HepG2 (cell line): Measurements from ENCODE around the gene ZNF670. TPM values are rescaled to one million over a fixed set of nuclear protein-coding genes. Genes with fewer than 3 reads are reported as not detected.

Source experiments
- ATAC-seq: fragments of 200-7000 bp; cut with Tn5 transposase; 3 replicates; pipeline ENCODE4 v1.9.1; 2020; ENCODE audit warnings: mild to moderate bottlenecking, moderate library complexity
- BruUV-seq: library from RNA; stranded (reverse); fragments of 400-500 nt; replicated peaks from 2 replicates; lab custom pipeline; 2021; lab: Mats Ljungman, UMichigan
- CTCF ChIA-PET: fragments of 300-600 bp; formaldehyde crosslinking; extraction: SDS; loops from one replicate; lab custom pipeline; 2021; ENCODE audit warnings: low total read pairs, inconsistent platforms, low intra/inter-chr PET ratio; lab: Yijun Ruan, JAX
- POLR2A ChIA-PET: fragments of 350-600 bp; sonication (Branson Sonifier 250); formaldehyde crosslinking; loops from one replicate; lab custom pipeline; 2020; ENCODE audit warnings: antibody characterized with exemption, inconsistent platforms; lab: Yijun Ruan, JAX
- DNase-seq: peaks from one replicate; pipeline ENCODE4 v3.0.0-alpha.2; 2015; ENCODE audit warnings: low spot score
- FAIRE-seq: peaks from 3 replicates; lab custom pipeline; 2011; peaks lifted over from hg19 to GRCh38; lab: Jason Lieb, UNC
- H2AFZ ChIP-seq: one replicate; pipeline ENCODE4 v1.6.1; 2011; ENCODE audit warnings: low read length, inconsistent platforms
- H3K27ac ChIP-seq: fragments of 300-600 bp; 3 replicates; pipeline ENCODE4 v1.8.0; 2011; ENCODE audit warnings: mixed run types, mild to moderate bottlenecking, mixed read lengths, low read length, inconsistent platforms; ENCODE audit not compliant: insufficient read depth; ENCODE audit errors: extremely low read length
- H3K27me3 ChIP-seq, 2 experiments: fragments of 200-600 bp in 1 of 2; 2 replicates in 1 of 2; 3 replicates in 1 of 2; pipeline versions ENCODE4 v1.6.0 to v1.8.0; 2011; ENCODE audit warnings: low read length in 2 of 2, mild to moderate bottlenecking in 2 of 2, moderate library complexity in 2 of 2, inconsistent platforms in 1 of 2; ENCODE audit not compliant: insufficient read depth in 2 of 2, control insufficient read depth in 1 of 2
- H3K36me3 ChIP-seq, 2 experiments: fragments of 200-600 bp in 1 of 2; replicated peaks in 1 of 2; 2 replicates in 1 of 2; 3 replicates in 1 of 2; pipeline versions ENCODE4 v1.5.1 to v1.8.0; 2011; ENCODE audit warnings: low read length in 2 of 2, inconsistent platforms in 1 of 2; ENCODE audit not compliant: insufficient read depth in 2 of 2, control insufficient read depth in 1 of 2
- H3K4me1 ChIP-seq: 2 replicates; pipeline ENCODE4 v1.5.1; 2012; ENCODE audit warnings: low read length, inconsistent platforms; ENCODE audit not compliant: insufficient read depth
- H3K4me2 ChIP-seq: 2 replicates; pipeline ENCODE4 v1.6.0; 2011; ENCODE audit warnings: low read depth, low read length, inconsistent platforms
- H3K4me3 ChIP-seq, 3 experiments: fragments of 200-600 bp in 1 of 3; sonication (generic), shearing (Covaris generic) in 1 of 3; replicated peaks in 1 of 3; 2 replicates each; pipeline ENCODE4 v1.5.1; 2011 to 2016; ENCODE audit warnings: low read length in 3 of 3, inconsistent platforms in 2 of 3, low read depth in 2 of 3, mild to moderate bottlenecking in 2 of 3, control low read depth in 1 of 3, mixed read lengths in 1 of 3; ENCODE audit not compliant: insufficient read depth in 1 of 3
- H3K79me2 ChIP-seq: one replicate; pipeline ENCODE4 v1.6.1; 2011; ENCODE audit warnings: low read length, inconsistent platforms; ENCODE audit not compliant: insufficient read depth
- H3K9ac ChIP-seq: 2 replicates; pipeline ENCODE4 v1.6.0; 2011; ENCODE audit warnings: mild to moderate bottlenecking, low read depth, low read length, inconsistent platforms; ENCODE audit not compliant: insufficient read depth
- H3K9me3 ChIP-seq: 2 replicates; pipeline ENCODE4 v1.5.1; 2012; ENCODE audit warnings: mild to moderate bottlenecking, low read length
- H4K20me1 ChIP-seq: 2 replicates; pipeline ENCODE4 v1.6.0; 2011; ENCODE audit warnings: inconsistent platforms, mild to moderate bottlenecking, low read length, moderate library complexity; ENCODE audit not compliant: insufficient read depth
- ATF1 ChIP-seq: IDR thresholded peaks from 2 replicates; pipeline ENCODE4 v1.6.1; 2016; ENCODE audit warnings: mild to moderate bottlenecking, control low read depth
- ATF5 ChIP-seq: sonication (generic); formaldehyde crosslinking; IDR thresholded peaks from 2 replicates; pipeline ENCODE4 v1.4.0; 2020; ENCODE audit warnings: mild to moderate bottlenecking, low read depth, missing genetic modification reagents
- CTCF ChIP-seq: sonication (generic); formaldehyde crosslinking; IDR thresholded peaks from 2 replicates; pipeline ENCODE4 v1.5.0; 2020; ENCODE audit warnings: mild to moderate bottlenecking, missing genetic modification reagents, moderate library complexity
- MED1 ChIP-seq: sonication (generic); formaldehyde crosslinking; IDR thresholded peaks from 2 replicates; pipeline ENCODE4 v1.4.0; 2020; ENCODE audit warnings: missing genetic modification reagents
- NFRKB ChIP-seq: fragments of 450-650 bp; IDR thresholded peaks from 2 replicates; pipeline ENCODE4 v1.6.1; 2017
- PITX1 ChIP-seq: sonication (generic); formaldehyde crosslinking; IDR thresholded peaks from 2 replicates; pipeline ENCODE4 v1.5.1; 2020; ENCODE audit warnings: mild to moderate bottlenecking, missing genetic modification reagents
- STAG1 ChIP-seq: sonication (generic); formaldehyde crosslinking; IDR thresholded peaks from 2 replicates; pipeline ENCODE4 v1.4.0; 2020; ENCODE audit warnings: missing genetic modification reagents
- ZFX ChIP-seq: sonication (generic); formaldehyde crosslinking; IDR thresholded peaks from 2 replicates; pipeline ENCODE4 v1.4.0; 2020; ENCODE audit warnings: mild to moderate bottlenecking, low read depth, missing genetic modification reagents, moderate library complexity
- ZMYM3 ChIP-seq: sonication (generic); formaldehyde crosslinking; IDR thresholded peaks from 2 replicates; pipeline ENCODE4 v1.5.1; 2020; ENCODE audit warnings: mild to moderate bottlenecking, missing genetic modification reagents
- ZNF3 ChIP-seq: IDR thresholded peaks from 2 replicates; pipeline ENCODE4 v1.7.0; 2017; ENCODE audit warnings: inconsistent platforms
- ZNF446 ChIP-seq: sonication (generic); formaldehyde crosslinking; IDR thresholded peaks from 2 replicates; pipeline ENCODE4 v1.5.0; 2020; ENCODE audit warnings: mild to moderate bottlenecking, missing genetic modification reagents
- ZNF558 ChIP-seq: sonication (generic); formaldehyde crosslinking; IDR thresholded peaks from 2 replicates; pipeline ENCODE4 v1.9.0; 2022; ENCODE audit warnings: mild to moderate bottlenecking, missing genetic modification reagents, borderline replicate concordance
- ZNF652 ChIP-seq: IDR thresholded peaks from 2 replicates; pipeline ENCODE4 v1.6.1; 2016; ENCODE audit warnings: low read depth, borderline replicate concordance
- ZNF772 ChIP-seq: sonication (generic); formaldehyde crosslinking; IDR thresholded peaks from 2 replicates; pipeline ENCODE4 v1.5.0; 2020; ENCODE audit warnings: mild to moderate bottlenecking, missing genetic modification reagents
- ZSCAN30 ChIP-seq: sonication (generic); formaldehyde crosslinking; IDR thresholded peaks from 2 replicates; pipeline ENCODE4 v1.5.0; 2020; ENCODE audit warnings: mild to moderate bottlenecking, missing genetic modification reagents
- WGBS: methylation state at CpG from one replicate; pipeline ENCODE4 v1.1.6; 2017; ENCODE audit warnings: low lambda C conversion rate; 5-methylcytosine and 5-hydroxymethylcytosine counted together
- in situ Hi-C: cut with HindIII; loops from 2 replicates; pipeline ENCODE4 v1.10.0; 2017; ENCODE audit warnings: low pct_unique_long_range_greater_than_20kb; ENCODE audit not compliant: extremely low pct_ligation_motif_present
- intact Hi-C: fragments of 100-400 bp; cut with micrococcal nuclease; formaldehyde crosslinking; loops from one replicate; pipeline ENCODE4 v1.10.0; 2022; ENCODE audit not compliant: unreplicated experiment
- polyA plus RNA-seq, 8 experiments: library from polyadenylated mRNA; depleted of rRNA in 3 of 8; stranded (reverse) in 7 of 8; unstranded in 1 of 8; fragments of >200 nt; fragmentation: Illumina TruSeq in 4 of 8; extraction: Trizol in 4 of 8; gene quantifications; 2 replicates each; pipeline versions ENCODE4 v1.2.1 to v1.2.3, GENCODE V29; 2011 to 2016; ENCODE audit warnings: low read depth in 4 of 8, missing spikeins in 1 of 8, mixed read lengths in 1 of 8; ENCODE audit not compliant: insufficient read depth in 1 of 8
- total RNA-seq, 5 experiments: library from RNA; depleted of rRNA; stranded (reverse); fragments of >200 nt; fragmentation: Illumina TruSeq; extraction: Trizol; gene quantifications; 2 replicates each; pipeline ENCODE4 v1.2.3, GENCODE V29; 2016; ENCODE audit warnings: low read depth in 1 of 5
- TF ChIP-seq, protein P1 (sequence below): sonication (generic); formaldehyde crosslinking; IDR thresholded peaks from 2 replicates; pipeline ENCODE4 v1.4.0; 2020; ENCODE audit warnings: missing genetic modification reagents

Gene ZNF670
- total and polyA plus RNA-seq, 2 of the 13 experiments (the other 11 are each of a cell fraction or from before 2014, with no cell fraction given): 4.2 to 10.9 TPM

GRCh38 chr1:247043406-247043805 lies 35.2 kb downstream of the ZNF670 start:
- BruUV-seq: no TSS peak
- Histone ChIP-seq H3K4me1 (no peaks in the 10 kb centered on the region), H3K27me3 (no peaks in the 10 kb centered on the region), H3K9me3 (peaks cover 86% of the 10 kb centered on the region), H3K4me3 (no peak overlapping the region), H3K79me2 (peaks cover 46% of the 10 kb centered on the region), H3K27ac (no peak overlapping the region), H3K9ac (no peak overlapping the region), H3K4me2 (no peak overlapping the region), H3K36me3 (peaks cover 0 to 16% of the 10 kb centered on the region in 2 experiments; a peak in 3 of 5 replicates), H4K20me1 (no peaks in the 10 kb centered on the region), H2AFZ (no peak overlapping the region)
- intact Hi-C loops: loop anchor here (1.0 kb wide), 1 partner anchor 331 kb away; no protein-coding TSS in a partner anchor
- WGBS: 51% methylated on average over 5 of the region's 5 CpGs
- POLR2A ChIA-PET: no interaction called here
- in situ Hi-C loops: no loop called here
- FAIRE-seq: no peak
- DNase-seq: no peak
- CTCF ChIA-PET: no interaction called here
- no peak for ATAC-seq
- TF ChIP-seq NFRKB: no peak
- TF ChIP-seq ZNF652 (CRISPR knock-in tag): no peak
- no peak for TF ChIP-seq ZNF3 (CRISPR knock-in tag)
- TF ChIP-seq ZNF446 (CRISPR knock-in tag): no peak
- TF ChIP-seq, protein P1, sequence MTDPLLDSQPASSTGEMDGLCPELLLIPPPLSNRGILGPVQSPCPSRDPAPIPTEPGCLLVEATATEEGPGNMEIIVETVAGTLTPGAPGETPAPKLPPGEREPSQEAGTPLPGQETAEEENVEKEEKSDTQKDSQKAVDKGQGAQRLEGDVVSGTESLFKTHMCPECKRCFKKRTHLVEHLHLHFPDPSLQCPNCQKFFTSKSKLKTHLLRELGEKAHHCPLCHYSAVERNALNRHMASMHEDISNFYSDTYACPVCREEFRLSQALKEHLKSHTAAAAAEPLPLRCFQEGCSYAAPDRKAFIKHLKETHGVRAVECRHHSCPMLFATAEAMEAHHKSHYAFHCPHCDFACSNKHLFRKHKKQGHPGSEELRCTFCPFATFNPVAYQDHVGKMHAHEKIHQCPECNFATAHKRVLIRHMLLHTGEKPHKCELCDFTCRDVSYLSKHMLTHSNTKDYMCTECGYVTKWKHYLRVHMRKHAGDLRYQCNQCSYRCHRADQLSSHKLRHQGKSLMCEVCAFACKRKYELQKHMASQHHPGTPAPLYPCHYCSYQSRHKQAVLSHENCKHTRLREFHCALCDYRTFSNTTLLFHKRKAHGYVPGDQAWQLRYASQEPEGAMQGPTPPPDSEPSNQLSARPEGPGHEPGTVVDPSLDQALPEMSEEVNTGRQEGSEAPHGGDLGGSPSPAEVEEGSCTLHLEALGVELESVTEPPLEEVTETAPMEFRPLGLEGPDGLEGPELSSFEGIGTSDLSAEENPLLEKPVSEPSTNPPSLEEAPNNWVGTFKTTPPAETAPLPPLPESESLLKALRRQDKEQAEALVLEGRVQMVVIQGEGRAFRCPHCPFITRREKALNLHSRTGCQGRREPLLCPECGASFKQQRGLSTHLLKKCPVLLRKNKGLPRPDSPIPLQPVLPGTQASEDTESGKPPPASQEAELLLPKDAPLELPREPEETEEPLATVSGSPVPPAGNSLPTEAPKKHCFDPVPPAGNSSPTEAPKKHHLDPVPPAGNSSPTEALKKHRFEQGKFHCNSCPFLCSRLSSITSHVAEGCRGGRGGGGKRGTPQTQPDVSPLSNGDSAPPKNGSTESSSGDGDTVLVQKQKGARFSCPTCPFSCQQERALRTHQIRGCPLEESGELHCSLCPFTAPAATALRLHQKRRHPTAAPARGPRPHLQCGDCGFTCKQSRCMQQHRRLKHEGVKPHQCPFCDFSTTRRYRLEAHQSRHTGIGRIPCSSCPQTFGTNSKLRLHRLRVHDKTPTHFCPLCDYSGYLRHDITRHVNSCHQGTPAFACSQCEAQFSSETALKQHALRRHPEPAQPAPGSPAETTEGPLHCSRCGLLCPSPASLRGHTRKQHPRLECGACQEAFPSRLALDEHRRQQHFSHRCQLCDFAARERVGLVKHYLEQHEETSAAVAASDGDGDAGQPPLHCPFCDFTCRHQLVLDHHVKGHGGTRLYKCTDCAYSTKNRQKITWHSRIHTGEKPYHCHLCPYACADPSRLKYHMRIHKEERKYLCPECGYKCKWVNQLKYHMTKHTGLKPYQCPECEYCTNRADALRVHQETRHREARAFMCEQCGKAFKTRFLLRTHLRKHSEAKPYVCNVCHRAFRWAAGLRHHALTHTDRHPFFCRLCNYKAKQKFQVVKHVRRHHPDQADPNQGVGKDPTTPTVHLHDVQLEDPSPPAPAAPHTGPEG (CRISPR knock-in tag): no peak
- TF ChIP-seq MED1 (CRISPR knock-in tag): no peak
- no peak for TF ChIP-seq ATF1 (CRISPR knock-in tag)
- TF ChIP-seq ZMYM3 (CRISPR knock-in tag): no peak
- TF ChIP-seq STAG1 (CRISPR knock-in tag): peak; percentile 65
- TF ChIP-seq ZFX (CRISPR knock-in tag): no peak
- no peak for TF ChIP-seq ZSCAN30
- TF ChIP-seq ZNF558 (CRISPR knock-in tag): no peak
- TF ChIP-seq CTCF (CRISPR knock-in tag): peak; percentile 58
- no peak for TF ChIP-seq ATF5 (CRISPR knock-in tag)
- TF ChIP-seq PITX1 (CRISPR knock-in tag): no peak
- TF ChIP-seq ZNF772 (CRISPR knock-in tag): no peak
